ENCODE data around the gene LASP1NB.

LASP1NB gene

DNA sequence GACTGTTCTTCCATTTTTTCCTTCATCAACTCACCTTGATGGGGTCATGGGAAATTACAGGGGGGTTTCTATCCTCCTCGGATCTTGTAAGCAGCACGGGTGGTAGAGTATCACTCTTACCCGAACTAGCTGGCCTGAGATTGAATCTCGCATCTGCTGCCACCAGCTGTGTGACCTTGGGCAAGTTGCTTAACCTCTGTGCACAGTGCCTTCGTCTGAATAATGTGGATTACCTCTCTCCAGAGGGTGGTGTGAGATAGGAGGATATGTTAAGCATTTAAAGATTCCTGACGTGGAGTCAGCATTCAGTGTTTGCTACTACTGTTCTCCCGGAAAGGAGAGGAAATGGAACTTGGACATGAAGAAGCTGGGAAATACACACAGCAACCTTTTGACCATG lies 31.1 kb upstream of the LASP1NB start:
- Histone ChIP-seq H3K9me3 (ENCODE audit: control insufficient read depth, insufficient read depth, low read length) (no peaks in the 10 kb centered on the region), H3K4me1 (ENCODE audit: control insufficient read depth, insufficient read depth, low read length) (peaks cover 100% of the 10 kb centered on the region), H3K4me3 (ENCODE audit: low read length) (no peak overlapping the region), H3K27me3 (ENCODE audit: control insufficient read depth, insufficient read depth, low read length) (no peaks in the 10 kb centered on the region), H3K36me3 (ENCODE audit: control insufficient read depth, insufficient read depth, low read length) (peaks cover 65% of the 10 kb centered on the region), H3K27ac (ENCODE audit: low read length) (peak overlapping the region; percentile 72)
- ATAC-seq (no peak), DNase-seq (no peak)
- Mint-ChIP-seq H3K9me3 (no peaks in the 10 kb centered on the region), H3K27ac (peak overlapping the region; percentile 90 to 92), H3K27me3 (ENCODE audit: low read depth in 2 of 2) (no peaks in the 10 kb centered on the region), H3K4me1 (peaks cover 79 to 90% of the 10 kb centered on the region in 2 donors), H3K36me3 (no peaks in the 10 kb centered on the region), H3K4me3 (peak overlapping the region; percentile 70)
- 61% methylated on average over 7 of the region's 7 CpGs for WGBS (ENCODE audit: insufficient coverage)
- TF ChIP-seq, protein P1, sequence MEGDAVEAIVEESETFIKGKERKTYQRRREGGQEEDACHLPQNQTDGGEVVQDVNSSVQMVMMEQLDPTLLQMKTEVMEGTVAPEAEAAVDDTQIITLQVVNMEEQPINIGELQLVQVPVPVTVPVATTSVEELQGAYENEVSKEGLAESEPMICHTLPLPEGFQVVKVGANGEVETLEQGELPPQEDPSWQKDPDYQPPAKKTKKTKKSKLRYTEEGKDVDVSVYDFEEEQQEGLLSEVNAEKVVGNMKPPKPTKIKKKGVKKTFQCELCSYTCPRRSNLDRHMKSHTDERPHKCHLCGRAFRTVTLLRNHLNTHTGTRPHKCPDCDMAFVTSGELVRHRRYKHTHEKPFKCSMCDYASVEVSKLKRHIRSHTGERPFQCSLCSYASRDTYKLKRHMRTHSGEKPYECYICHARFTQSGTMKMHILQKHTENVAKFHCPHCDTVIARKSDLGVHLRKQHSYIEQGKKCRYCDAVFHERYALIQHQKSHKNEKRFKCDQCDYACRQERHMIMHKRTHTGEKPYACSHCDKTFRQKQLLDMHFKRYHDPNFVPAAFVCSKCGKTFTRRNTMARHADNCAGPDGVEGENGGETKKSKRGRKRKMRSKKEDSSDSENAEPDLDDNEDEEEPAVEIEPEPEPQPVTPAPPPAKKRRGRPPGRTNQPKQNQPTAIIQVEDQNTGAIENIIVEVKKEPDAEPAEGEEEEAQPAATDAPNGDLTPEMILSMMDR (IDR thresholded peaks at IDR 0.05) = no peak
- intact Hi-C loops (cut with micrococcal nuclease) = no loop called here

DNA sequence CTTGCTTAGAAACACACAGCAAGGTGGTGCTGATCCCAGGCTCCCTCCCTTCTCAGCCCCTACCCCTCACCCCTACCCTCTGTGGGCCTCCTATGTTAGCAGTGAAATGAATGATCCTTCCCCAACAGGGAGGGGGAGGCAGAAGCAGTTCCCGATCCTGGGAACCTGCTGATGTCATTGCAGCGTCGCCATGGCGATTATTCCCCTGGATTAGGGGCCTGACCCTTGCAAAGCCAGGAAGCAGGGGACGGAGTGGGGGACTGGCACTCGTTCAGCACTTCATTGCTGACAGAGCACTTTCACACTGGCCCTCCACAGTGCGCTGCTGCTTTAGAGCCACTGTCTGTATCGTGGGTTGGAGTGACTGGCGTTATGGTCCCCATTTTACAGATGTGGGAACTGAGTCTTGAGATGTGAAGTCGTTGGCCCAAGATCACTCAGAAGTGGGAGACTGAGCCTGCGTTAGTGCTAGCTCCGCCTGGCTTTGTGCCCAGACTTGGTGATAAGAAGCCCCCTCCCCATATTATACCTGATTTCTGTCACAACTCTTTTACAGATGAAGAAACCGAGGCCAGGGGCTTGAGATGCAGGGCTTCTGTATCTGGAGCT lies 29.0 kb upstream of the LASP1NB start:
- H3K4me1 Mint-ChIP-seq = peaks cover 72 to 84% of the 10 kb centered on the region in 2 donors
- DNase-seq = no peak
- Histone ChIP-seq H3K36me3 (ENCODE audit: control insufficient read depth, insufficient read depth, low read length) (peaks cover 54% of the 10 kb centered on the region), H3K27me3 (ENCODE audit: control insufficient read depth, insufficient read depth, low read length) (no peaks in the 10 kb centered on the region), H3K4me3 (ENCODE audit: low read length) (no peak overlapping the region), H3K9me3 (ENCODE audit: control insufficient read depth, insufficient read depth, low read length) (no peaks in the 10 kb centered on the region), H3K27ac (ENCODE audit: low read length) (peak overlapping the region; percentile 93), H3K4me1 (ENCODE audit: control insufficient read depth, insufficient read depth, low read length) (peaks cover 100% of the 10 kb centered on the region)
- TF ChIP-seq, protein P1 (IDR thresholded peaks at IDR 0.05) = no peak
- no peak for ATAC-seq
- peak overlapping the region; percentile 52 for H3K4me3 Mint-ChIP-seq
- intact Hi-C loops (cut with micrococcal nuclease) = no loop called here
- 70% methylated on average over 13 of the region's 13 CpGs for WGBS (ENCODE audit: insufficient coverage)
- no peaks in the 10 kb centered on the region for H3K27me3 Mint-ChIP-seq (ENCODE audit: low read depth in 2 of 2)
- H3K9me3 Mint-ChIP-seq = no peaks in the 10 kb centered on the region
- H3K36me3 Mint-ChIP-seq = no peaks in the 10 kb centered on the region
- H3K27ac Mint-ChIP-seq = peak overlapping the region; percentile 95

DNA sequence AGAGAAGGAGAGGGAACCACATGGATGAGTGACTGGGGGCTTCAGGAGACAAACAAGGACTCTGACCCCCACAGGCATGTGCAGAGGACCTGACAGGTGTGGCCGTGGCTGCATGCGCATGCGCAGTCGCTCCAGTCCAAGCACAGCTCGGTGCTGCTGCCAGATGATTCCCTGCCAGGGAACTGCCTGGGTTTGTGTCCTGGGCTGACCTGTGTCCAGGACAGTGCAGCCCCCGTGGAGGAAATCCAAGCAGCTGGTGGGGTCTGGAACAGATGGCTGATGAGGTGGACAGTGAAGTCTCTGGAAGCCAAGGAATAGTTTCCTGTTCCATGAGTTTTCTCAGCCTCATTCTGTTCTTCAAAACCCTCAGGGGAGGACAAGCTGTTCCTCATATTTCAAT lies 28.2 kb upstream of the LASP1NB start:
- Histone ChIP-seq H3K36me3 (ENCODE audit: control insufficient read depth, insufficient read depth, low read length) (peaks cover 48% of the 10 kb centered on the region), H3K4me1 (ENCODE audit: control insufficient read depth, insufficient read depth, low read length) (peaks cover 100% of the 10 kb centered on the region), H3K9me3 (ENCODE audit: control insufficient read depth, insufficient read depth, low read length) (no peaks in the 10 kb centered on the region), H3K27ac (ENCODE audit: low read length) (peak overlapping the region; percentile 93), H3K4me3 (ENCODE audit: low read length) (no peak overlapping the region), H3K27me3 (ENCODE audit: control insufficient read depth, insufficient read depth, low read length) (no peaks in the 10 kb centered on the region)
- peak overlapping the region; percentile 95 for H3K27ac Mint-ChIP-seq
- H3K4me3 Mint-ChIP-seq = peak overlapping the region; percentile 87
- no peak for DNase-seq
- H3K9me3 Mint-ChIP-seq = no peaks in the 10 kb centered on the region
- H3K36me3 Mint-ChIP-seq = no peaks in the 10 kb centered on the region
- intact Hi-C loops (cut with micrococcal nuclease) = no loop called here
- no peak for ATAC-seq
- 97% methylated on average over 6 of the region's 6 CpGs for WGBS (ENCODE audit: insufficient coverage)
- TF ChIP-seq, protein P1 (IDR thresholded peaks at IDR 0.05) = no peak
- H3K27me3 Mint-ChIP-seq (ENCODE audit: low read depth in 2 of 2) = no peaks in the 10 kb centered on the region
- peaks cover 68 to 77% of the 10 kb centered on the region in 2 donors for H3K4me1 Mint-ChIP-seq

All from natural killer cell (primary cell).